NCI-H2029 treated with DMSO at 0.1 percent for 48 hours (cell line): Measurements from ENCODE around the gene ZNF396.
A peak's percentile ranks its signal among the peaks of the same experiment; 100 is the strongest.

Experiments used
- DNase-seq: peaks from one replicate; lab custom pipeline; 2025; lab: John Stamatoyannopoulos, UW

The ZNF396 gene

DNA sequence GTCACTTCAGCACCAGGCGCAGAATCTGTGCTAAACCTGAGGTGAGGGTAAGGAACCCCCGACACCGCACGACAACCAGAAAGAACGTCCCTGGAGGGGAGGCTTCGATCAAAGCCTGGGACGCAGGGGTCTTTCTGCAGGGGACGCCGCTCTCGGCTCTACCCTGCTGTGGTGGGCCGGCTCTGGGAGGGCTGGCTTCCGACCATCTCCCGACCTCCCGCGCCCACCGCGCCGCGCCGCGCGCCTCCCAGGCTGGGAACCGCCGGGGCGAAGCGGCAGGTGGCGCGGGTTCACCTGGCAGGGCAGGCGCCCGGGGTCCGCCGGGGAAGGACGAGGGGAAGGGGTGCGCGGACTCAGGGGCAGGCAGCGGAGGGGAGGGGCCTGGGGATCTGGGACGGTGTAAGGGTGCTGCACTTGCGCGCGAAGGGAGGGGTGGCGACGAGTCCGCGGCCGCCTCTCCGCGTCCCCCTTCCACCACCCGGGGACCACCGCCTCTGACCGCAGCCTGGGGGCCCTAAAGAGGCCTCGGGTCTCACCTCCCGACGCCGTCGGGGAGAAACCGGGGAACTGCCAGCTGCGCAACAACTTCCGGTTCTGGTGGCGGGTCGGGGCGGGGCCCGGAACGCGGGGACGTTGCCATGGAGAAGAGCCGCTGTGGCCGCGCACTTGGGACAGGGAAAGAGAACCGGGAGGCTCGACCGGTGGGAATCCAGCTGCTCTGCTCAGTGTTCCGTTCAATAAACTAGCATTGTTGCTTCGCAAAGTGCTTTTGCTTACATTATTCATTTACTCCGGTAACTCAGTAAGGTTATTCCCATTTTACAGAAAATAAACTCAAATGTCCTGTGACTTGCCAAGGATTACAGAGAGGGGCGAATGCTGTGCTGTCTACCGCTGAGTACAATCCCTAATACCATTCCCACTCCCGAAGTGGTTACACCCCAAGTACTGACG lies at the start of gene ZNF396:
TSS of gene ZNF396 (minus strand) at position 596 of the 954 bp plus-strand sequence. CDS start 3,045 bp downstream, outside the sequence.
- DNase-seq, result no peak

DNA sequence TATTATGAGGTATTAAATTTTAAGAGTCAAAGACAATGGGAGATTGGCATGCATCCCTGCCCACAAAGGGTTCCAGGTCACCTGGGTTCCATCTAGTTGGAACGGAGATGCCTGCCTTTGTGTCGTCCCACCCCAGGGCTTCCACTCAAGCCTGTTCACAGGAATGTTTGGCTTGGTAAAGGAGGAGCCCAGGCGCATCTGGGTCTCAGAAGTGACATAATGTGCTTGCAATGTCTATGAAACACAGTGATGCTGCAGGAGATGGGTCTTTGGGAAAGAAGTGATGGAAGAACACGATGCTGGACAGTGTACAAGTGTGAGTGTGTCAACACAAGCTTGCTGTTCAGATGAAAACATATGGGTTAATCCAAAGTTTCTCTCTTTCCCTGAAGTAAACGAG lies 49.6 kb upstream of the ZNF396 start:
- DNase-seq, result no peak

DNA sequence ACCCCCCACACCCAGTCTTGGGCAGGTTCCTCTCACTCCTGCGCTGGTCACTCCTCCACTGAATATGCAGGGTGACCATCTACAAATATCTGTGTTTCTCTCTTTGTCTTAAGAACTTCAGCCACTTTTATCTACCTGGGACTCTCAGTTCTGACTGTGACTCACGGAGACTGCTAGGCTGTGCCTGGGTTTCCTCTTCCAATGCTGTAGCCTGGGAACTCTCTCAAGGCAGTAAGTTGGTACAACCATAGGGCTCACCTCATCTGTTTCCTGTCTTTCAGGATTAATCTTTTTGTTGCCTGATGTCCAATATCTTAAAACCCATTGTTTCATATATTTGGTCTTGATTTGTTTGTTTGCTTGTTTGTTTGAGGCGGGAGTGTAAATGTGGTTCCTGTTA lies 47.2 kb upstream of the ZNF396 start:
- no peak for DNase-seq

DNA sequence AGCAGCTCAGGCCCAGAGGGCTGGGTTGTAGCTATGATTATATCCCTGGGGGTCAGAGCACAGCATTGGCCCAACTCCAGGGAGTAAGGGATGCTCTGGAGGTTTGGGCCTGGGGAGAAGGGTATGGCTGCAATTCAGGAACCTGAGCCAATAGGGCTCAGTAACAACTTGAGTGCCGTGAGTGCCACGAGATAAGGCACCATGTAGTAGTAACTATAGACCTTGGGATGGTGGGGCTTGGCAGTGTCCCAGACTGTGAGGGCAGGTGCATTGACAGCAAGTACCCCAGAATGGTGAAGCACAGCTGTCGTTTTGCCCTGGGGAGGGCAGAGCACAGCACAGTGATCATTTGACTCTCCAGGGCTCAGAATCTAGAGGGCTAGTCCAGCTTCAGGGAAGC lies 45.1 kb upstream of the ZNF396 start:
- no peak for DNase-seq

DNA sequence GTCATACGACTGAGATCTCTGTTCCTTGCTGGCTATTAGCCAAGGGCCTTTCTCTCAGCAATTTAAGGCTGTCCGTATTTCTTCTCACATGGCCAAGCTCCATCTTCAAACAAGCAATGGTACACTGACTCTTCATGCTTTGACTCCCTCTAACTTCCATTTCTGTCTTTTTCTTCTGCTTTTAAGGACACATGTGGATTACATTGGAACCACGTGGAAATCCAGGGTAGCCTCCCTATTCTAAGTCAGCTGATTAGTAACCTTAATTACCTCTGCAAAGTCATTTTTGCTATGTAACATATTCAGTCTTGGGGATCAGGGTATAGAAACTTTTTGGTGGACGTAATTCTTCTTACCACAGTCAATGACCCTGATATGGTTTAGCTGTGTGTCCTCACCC lies 41.5 kb upstream of the ZNF396 start:
- no peak for DNase-seq

DNA sequence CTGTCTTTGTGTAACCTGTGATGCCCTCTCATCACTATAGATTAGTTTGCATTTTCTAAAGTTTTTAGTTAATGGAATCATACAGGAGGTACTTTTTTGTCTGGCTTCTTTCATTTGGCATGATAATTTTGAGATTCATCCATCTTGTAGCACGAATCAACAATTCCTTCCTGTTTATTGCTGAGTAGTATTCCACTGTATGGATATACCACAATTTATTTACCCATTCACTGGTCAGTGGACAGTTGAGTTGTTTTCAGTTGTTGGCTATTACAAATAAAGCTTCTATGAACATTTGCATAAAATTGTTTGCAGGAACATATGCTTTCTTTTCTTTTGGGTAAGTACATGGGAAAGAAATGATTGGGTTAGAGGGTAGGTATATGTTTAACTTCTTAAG lies 40.1 kb upstream of the ZNF396 start:
- DNase-seq, result no peak

DNA sequence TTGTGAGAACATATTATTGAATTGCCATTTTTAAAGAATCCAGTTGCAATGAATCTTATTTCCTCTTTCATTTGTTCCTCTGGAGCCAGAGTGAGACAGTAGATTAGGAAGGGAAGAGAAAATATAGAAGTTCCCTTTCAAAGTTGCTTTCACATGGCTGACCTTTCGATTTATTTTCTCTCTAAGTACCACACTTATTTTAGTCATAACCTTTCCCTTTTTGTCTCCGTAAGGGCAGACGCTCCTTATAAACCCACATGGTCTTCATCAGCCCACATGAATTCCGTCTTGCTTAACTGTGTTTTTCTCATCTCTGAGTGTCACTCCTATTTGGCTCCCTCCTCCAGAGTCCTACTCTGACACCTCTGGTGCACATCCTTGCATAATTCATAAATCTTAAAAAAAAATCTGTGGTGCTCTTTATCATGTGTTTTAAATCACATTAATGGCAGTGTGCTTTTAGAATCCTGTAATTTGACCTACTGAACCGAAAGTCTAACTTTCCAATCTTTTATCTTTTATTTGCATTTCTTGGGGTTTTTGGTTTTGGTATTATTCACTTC lies 38.5 kb upstream of the ZNF396 start:
- DNase-seq, result no peak

DNA sequence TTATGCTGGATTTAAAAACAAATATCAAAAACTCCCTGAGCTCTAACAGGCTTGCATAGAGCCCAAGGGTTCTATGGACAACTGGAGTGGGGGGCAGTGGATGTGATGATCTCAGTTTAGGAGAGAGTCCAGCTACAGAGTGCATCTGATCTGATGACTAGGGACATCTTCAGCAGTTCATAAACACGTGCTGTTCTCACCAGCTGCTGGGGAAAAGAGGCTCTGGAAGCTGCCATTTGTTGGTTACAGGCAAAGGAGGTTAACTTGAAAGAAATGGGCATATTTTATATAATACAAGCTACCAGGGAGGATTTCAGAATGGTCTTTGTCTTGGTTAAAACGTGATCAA lies 36.0 kb upstream of the ZNF396 start:
- DNase-seq, result no peak

DNA sequence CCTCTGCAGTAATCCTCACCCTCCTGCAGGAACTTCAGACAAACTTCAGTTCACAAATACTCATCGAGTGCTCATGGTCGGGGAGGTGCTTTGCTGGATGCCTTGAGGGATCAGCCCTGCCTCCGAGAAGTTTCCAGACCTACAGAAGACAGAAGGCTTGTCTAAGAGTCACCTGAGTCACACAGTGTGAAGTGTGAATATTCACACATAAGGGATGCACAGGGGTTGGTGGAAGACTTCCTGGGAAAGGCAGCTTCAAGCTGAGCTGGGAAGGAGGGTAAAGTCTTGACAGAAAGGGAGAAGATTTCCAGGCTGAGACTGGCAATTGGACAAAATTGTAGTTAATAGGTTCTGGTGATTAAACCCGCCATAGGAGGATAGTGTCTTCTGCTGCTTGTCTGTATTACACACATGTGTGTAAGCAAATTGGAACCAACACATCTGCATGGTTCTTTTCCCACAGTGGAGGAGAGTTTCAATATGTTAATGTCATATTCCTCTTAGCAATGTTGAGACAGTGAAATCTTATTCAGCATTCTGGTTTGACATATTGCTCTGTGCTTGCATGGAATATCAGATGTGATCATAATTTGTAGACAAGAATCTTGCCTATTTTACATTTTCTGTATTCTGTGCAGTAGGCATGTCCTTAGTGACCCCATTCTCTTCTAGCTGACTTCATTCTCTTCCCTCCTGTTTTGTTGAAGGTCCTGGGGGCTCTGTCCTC lies 34.7 kb upstream of the ZNF396 start:
- DNase-seq, result no peak

DNA sequence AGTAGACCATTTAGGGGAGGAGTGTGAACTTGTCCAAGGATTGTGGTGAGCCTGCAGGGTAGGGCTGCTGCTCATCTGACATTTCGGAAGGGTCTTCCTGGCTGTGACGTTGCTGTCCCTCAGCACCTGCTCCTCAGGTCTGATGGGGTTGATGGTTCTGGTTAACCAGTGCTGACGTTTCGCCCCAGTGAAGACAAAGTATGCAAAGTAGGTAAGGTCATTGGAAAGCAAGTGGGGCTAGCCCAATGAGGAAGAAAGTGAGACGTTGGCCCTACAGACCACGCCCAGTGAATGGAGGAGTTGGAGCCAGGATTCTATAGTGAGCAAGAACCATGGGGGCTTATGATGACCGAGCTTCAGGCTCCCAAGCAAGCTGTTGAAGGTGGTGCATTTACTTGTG lies 33.4 kb upstream of the ZNF396 start:
- DNase-seq, result no peak

DNA sequence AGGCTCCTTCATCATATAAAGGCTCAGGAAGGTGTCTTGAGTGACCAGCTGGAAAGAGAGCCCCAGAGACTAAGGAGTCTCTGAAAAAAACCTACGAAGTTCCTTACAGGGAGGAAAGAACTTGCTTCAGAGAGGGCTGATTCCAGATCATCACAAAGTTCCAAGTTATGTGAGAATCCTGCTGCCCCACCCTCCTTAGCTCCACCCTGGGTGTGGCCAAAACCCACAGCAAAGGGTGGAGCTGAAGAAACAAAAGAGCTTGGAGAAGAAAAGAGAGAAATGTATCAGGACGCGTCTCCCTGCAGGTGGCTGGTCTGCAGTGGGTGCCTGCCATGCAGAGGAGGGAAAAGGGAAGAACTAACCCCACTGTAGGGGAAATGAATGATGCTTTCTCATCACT lies 32.8 kb upstream of the ZNF396 start:
- DNase-seq, result no peak

DNA sequence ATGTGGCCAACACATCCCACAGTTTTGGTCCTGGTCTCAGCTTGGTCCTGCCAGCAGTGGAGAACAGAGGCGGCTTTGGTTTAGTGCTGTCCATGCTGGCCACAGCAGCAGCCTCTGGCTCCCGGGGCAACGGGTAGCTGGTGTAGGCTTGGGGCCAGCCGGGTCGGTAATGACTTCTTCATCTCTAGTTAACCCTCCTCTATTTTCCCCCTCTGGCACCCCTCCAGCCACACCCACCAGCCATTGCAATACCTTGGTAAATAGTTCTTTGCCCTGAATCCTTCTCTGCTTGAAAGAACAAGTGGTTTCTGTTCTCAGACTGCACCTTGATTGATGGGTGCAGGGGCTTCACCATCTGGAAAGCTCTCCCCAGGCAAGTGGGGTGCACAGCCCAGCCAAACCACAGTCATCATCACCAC lies 31.7 kb upstream of the ZNF396 start:
- no peak for DNase-seq

DNA sequence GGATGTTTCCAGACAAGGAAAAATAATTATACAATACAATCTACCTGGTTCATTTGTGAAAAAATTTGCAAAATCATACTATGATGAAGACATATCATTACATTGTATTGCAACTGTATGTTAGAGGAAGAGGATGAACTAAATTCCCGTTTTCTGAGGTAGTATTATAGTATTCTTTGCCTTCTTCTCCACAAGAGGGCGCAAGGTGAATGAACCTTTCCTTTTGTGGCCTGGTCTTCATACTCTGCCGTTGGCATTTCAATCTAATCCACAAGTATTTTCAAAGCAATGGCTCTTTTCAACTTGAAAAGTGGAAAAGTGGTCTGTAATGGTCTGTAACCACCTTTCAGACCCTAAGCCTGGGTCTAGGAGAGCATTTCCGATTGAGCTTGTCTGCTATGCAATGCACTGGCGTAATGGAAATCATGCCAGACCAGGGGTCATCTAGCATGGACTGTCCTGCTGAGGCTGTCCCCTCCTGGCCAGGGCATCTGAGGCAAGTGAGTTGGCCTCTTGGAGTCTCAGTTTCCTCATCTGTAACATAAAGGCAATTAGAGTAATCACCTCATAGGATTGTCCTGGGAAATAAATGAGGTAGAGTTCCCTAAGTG lies 30.8 kb upstream of the ZNF396 start:
- DNase-seq, result peak; percentile 56

DNA sequence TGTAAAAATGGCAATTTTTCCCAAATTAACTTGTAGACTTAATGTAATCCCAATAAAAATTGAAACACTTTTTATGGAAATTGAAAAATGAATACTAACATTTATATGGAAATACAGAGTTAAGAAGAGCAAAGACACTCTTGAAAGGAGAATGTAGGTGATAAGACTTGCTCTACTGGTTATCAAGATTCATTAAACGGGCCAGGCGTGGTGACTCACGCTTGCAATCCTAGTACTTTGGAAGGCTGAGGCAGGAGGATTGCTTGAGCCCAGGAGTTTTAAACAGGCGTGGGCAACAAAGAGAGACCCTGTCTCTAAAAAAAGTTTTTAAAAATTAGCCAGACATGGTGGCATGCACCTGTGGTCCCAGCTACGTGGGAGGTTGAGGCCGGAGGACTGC lies 29.5 kb upstream of the ZNF396 start:
- no peak for DNase-seq

DNA sequence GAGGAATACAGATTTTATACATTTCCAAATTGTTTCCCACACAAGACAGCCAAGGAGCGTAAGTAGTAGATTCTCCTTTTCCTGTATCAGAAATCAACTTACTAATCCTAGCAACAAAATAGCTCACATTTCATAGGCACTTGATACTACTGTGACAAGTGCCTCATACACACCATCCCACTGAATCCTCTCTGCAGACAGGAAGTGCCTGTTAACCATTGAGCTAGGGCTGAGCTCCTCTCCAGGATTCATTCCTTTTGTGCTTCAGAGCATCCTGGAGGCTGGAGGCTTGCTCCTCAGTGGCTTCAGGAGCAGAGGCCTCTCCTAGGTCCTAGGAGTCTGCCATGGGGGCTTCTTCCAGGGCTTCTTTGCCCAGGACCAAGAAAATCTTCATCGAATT lies 20.8 kb upstream of the ZNF396 start:
- no peak for DNase-seq

DNA sequence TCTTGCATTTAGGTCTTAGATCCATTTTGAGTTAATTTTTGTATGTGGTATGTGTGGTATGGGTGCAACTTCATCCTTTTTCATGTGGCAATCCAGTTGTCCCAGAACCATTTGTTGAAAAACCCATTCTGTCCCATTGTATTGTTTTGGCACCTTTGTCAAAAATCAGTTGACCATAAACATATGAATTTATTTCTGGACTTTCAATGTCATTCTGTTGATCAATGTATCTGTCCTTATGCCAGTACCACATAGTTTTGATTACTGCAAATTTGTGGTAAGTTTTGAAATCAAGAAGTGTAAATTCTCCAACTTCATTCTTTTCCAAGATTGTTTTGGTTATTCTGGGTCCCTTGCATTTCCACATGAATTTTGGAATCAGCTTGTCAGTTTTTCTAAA lies 16.6 kb upstream of the ZNF396 start:
- DNase-seq, result no peak

DNA sequence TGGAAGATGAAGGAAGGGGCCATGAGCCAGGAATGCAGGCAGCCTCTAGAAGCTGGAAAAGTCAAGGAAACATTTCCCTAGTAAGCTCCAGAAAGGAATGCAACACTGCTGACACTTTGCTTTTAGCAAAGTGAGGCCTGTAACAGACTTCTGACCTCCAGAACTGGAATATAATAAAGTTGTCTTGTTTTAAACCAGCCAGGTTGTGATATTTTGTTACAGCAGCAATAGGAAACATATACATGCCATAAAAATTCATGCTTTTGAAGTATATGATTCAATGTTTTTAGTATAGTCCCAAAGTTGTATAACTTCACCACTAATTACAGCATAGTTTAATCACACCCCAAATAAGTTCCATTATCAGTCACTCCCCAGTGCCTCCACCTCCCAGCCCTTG lies 15.2 kb upstream of the ZNF396 start:
- no peak for DNase-seq

DNA sequence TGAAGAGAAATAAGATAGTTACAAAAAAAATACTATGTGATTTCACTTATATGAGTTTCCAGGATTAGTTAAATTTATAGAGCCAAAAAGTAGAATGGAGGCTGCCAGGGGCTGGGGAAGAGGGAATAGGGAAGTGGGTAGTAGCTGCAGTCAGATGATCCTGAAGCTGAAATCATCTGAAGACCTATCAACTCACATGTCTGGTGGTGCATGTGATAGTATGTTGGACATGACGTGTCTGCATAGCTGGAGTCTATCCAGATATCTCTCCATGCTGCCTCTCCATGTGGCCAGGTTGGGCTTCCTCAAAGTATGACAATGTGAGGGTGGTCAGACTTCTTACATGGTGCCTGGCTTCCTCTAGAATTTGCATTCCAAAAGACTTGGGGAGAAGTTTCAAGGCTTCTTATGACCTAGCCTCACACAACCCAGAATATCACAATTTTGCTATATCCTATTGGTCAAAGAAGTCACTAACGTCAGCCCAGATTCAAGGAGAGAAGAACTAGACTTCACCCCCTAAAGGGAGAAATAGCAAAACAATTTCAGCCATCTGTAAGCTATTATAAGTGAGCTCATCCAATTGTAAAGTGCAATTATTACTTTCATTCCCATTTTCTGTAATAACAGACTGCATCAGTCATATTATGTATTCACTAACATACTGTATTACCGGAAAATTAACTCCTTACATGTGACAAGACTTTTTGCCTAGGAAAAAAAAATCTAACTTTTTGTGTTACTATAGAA lies 14.0 kb upstream of the ZNF396 start:
- no peak for DNase-seq

DNA sequence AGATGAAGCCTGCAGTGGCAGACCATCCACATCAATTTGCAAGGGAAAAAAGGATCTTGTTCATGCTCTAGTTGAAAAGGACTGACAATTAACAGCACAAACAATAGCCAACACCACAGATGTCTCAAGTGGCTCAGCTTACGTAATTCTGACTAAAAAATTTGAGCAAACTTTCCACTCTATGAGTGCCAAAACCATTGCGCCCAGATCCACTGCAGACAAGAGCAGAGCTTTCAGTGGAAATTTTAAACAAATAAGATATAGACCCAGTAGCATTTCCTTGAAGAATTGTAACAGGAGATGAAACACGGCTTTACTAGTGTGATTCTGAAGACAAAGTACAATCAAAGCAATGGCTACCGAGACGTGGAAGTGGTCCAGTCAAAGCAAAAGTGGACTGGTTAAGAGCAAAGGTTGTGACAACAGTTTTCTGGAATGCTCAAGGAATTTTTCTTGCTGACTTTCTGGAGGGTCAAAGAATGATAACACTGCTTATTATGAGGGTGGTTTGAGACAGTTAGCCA lies 12.0 kb upstream of the ZNF396 start:
- DNase-seq, result no peak

DNA sequence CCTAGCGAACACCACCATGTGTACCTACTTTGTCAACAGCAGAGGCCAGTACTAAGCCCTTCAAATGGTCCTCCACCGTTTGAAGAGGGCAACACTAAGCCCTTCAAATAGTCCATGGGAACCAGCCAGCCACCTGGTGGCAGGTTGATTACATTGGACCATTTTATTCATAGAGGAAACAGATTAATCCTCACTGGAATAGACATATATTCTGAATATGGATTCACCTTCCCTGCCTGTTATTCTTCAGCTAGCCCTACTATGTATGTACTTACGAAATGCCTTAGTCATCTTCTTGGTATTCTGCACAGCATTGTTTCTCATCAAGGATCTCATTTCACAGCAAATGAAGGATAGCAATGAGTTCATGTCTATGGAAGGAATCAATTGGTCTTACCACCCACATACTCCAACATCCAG lies 10.0 kb upstream of the ZNF396 start:
- DNase-seq, result peak; percentile 50

DNA sequence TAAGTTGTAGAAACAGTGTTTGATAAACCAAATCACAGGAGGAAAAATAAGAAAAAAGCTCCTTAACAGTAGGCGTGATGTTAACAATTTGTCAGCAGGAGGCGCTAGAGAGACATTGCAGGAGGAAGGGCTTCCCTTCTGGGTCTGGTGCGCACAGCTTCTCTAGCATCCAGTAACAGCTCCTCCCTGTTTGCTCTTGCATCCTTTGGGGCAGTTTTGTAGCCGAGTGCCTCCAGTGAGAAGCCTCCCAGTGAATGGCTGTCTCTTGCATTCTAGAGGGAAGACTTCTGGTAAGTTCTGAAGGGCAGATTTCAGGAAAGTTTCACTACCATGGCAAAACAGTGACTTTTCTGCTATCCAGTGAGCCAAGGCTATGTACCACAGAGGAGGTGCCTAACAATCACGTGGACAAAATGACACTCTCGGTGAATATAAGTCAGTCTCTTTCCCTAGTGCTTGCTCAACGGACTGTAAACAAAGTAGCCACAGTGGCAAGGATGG lies 9.5 kb upstream of the ZNF396 start:
- DNase-seq, result peak; percentile 54
